GM12864 (cell line): ENCODE results near the gene PTGER4.

ENCODE experiments used
- DNase-seq: peaks from one replicate; pipeline ENCODE4 v3.0.0-alpha.2; 2011; ENCODE audit warnings: low read depth
- H3K4me3 ChIP-seq: 2 replicates; pipeline ENCODE4 v1.5.1; 2011; ENCODE audit warnings: mild to moderate bottlenecking, low read depth, low read length, control low read depth
- CTCF ChIP-seq: IDR thresholded peaks from 2 replicates; pipeline ENCODE4 v1.5.1; 2011; ENCODE audit warnings: low read depth, mild to moderate bottlenecking, moderate library complexity, low read length, control low read depth, inconsistent platforms; ENCODE audit errors: missing control alignments

Gene PTGER4

GRCh38 chr5:40683305-40683704, 3.6 kb downstream of the PTGER4 start:
- no peak overlapping the region for H3K4me3 ChIP-seq
- no peak for TF ChIP-seq CTCF
- no peak for DNase-seq

- no peak overlapping the region for H3K4me3 ChIP-seq
- no peak for DNase-seq
- no peak for TF ChIP-seq CTCF
Measured at GRCh38 chr5:40685193-40685592, 5.5 kb downstream of the PTGER4 start.

GRCh38 chr5:40685976-40686486, 6.3 kb downstream of the PTGER4 start:
- TF ChIP-seq CTCF = no peak
- DNase-seq = no peak
- H3K4me3 ChIP-seq = no peak overlapping the region

- no peak for DNase-seq
- no peak overlapping the region for H3K4me3 ChIP-seq
- no peak for TF ChIP-seq CTCF
Measured at GRCh38 chr5:40687321-40687720, 7.6 kb downstream of the PTGER4 start.

GRCh38 chr5:40688127-40688761, 8.5 kb downstream of the PTGER4 start:
- DNase-seq = peak; percentile 70
- H3K4me3 ChIP-seq = no peak overlapping the region
- TF ChIP-seq CTCF = peak; percentile 83

- H3K4me3 ChIP-seq = no peak overlapping the region
- no peak for TF ChIP-seq CTCF
- DNase-seq = no peak
Measured at GRCh38 chr5:40688996-40689395, 9.3 kb downstream of the PTGER4 start.

GRCh38 chr5:40689438-40689837, 9.7 kb downstream of the PTGER4 start:
- no peak for DNase-seq
- no peak overlapping the region for H3K4me3 ChIP-seq
- TF ChIP-seq CTCF = no peak
